Measurements from ENCODE around the gene DENND2A. TPM values are rescaled to one million over a fixed set of nuclear protein-coding genes. Genes with fewer than 3 reads are reported as not detected.

DENND2A gene
- total RNA-seq, 4 donors from 2014 or later = 0.73 to 2.6 (median 1.6) TPM

- Histone ChIP-seq H3K9me3 (no peaks in the 10 kb centered on the region), H3K27ac (no peak overlapping the region), H3K36me3 (peaks cover 0 to 24% of the 10 kb centered on the region in 2 donors), H3K27me3 (no peaks in the 10 kb centered on the region), H3K4me1 (no peaks in the 10 kb centered on the region), H3K4me3 (no peak overlapping the region)
- intact Hi-C loops (cut with DNase I; ENCODE audit: low total_unique reads) = no loop called here
- TF ChIP-seq CTCF (IDR thresholded peaks at IDR 0.05 in 4 of 5, conservative IDR thresholded peaks at IDR 0.05 in 1 of 5) (no peak), POLR2A (IDR thresholded peaks at IDR 0.05) (no peak)
- in situ Hi-C loops (cut with MboI; ENCODE audit: low sequenced_read_pairs in 4 of 4) = loop anchor here in 3 of 4 donors (25.0 kb wide), 1 partner anchor 325 kb away; the partner anchor contains the start of gene MRPS33 (in 3 of the 3)
- ATAC-seq (no peak), DNase-seq (no peak)
Measured at GRCh38 chr7:140686921-140687320, 46.3 kb upstream of the DENND2A start.

DNA sequence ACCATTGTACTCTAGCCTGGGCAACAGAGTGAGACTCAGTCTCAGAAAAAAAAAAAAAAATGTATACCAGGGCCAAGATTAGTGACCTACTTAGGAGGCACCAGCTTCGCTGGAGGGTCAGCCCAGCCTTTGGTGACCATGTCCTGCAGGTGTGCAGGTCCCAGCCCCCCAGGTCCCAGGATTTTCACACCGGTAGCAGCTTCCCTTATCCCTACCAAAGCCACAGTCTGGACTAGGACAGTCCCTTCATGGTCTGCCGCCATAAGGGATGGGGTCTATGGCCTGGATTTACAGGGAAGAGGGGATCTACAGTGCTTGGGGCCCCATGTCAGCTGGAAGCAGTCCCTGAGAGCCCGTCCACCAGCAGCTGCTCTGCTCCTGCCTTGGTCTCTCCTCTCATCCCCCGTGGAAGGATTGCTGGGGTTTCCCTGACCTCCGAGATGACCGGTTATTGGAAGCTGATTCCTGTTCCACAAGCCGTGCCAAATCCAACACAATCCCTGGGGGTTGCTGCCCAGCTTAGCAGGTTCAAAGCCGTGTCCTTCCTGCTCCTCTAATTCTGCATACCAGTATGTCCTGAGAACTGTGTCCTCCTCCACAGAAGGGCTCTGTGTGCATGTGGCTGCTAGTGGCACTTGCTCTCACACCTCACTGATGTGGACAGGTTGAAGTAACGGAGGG lies 44.9 kb upstream of the DENND2A start:
- no peak overlapping the region for H3K4me3 ChIP-seq
- ATAC-seq = no peak
- no peak for DNase-seq
- H3K27ac ChIP-seq = no peak overlapping the region
- TF ChIP-seq POLR2A (IDR thresholded peaks at IDR 0.05) = no peak
- TF ChIP-seq CTCF (IDR thresholded peaks at IDR 0.05 in 4 of 5, conservative IDR thresholded peaks at IDR 0.05 in 1 of 5) = no peak
- no peaks in the 10 kb centered on the region for H3K4me1 ChIP-seq
- in situ Hi-C loops (cut with MboI; ENCODE audit: low sequenced_read_pairs in 4 of 4) (loop anchor here in 3 of 4 donors (25.0 kb wide), 1 partner anchor 327 kb away; the partner anchor contains the start of gene MRPS33 (in 3 of the 3)), intact Hi-C loops (cut with DNase I; ENCODE audit: low total_unique reads) (no loop called here)
- peaks cover 0 to 25% of the 10 kb centered on the region in 2 donors for H3K36me3 ChIP-seq
- no peaks in the 10 kb centered on the region for H3K9me3 ChIP-seq
- H3K27me3 ChIP-seq = no peaks in the 10 kb centered on the region

- no peak for DNase-seq
- intact Hi-C loops (cut with DNase I; ENCODE audit: low total_unique reads) = no loop called here
Measured at GRCh38 chr7:140684066-140684950, 43.7 kb upstream of the DENND2A start.

DNA sequence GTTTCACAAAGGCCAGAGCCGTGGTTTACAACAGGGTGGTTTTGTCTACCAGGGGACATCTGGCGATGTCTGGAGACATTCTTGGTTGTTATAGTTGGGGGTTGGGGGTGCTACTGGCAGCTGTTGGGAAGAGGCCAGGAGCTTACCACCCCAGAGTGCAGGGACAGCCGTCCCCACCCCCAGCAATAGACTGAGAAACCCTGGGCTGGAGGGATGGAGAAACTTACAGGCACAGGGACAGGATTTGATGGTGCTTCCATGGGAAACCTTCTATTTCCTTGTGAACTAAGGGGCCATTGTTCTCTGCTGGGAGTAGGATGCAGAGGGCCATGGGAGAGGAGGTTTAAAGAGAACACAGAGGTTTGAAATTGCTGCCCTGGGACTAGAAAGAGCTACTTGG lies 43.0 kb upstream of the DENND2A start:
- Histone ChIP-seq H3K4me3 (no peak overlapping the region), H3K27me3 (no peaks in the 10 kb centered on the region), H3K4me1 (no peaks in the 10 kb centered on the region), H3K27ac (no peak overlapping the region), H3K36me3 (peaks cover 0 to 31% of the 10 kb centered on the region in 2 donors), H3K9me3 (no peaks in the 10 kb centered on the region)
- TF ChIP-seq CTCF (IDR thresholded peaks at IDR 0.05 in 4 of 5, conservative IDR thresholded peaks at IDR 0.05 in 1 of 5) (no peak), POLR2A (IDR thresholded peaks at IDR 0.05) (no peak)
- no peak for ATAC-seq
- in situ Hi-C loops (cut with MboI; ENCODE audit: low sequenced_read_pairs in 4 of 4) = loop anchor here in 3 of 4 donors (25.0 kb wide), 1 partner anchor 329 kb away; the partner anchor contains the start of gene MRPS33 (in 3 of the 3)
- no peak for DNase-seq
- intact Hi-C loops (cut with DNase I; ENCODE audit: low total_unique reads) = no loop called here

More at GRCh38 chr7:140684066-140684950, 43.7 kb upstream of the DENND2A start:
- Histone ChIP-seq H3K27ac (no peak overlapping the region), H3K4me1 (no peaks in the 10 kb centered on the region), H3K27me3 (no peaks in the 10 kb centered on the region), H3K4me3 (no peak overlapping the region), H3K9me3 (no peaks in the 10 kb centered on the region), H3K36me3 (peaks cover 0 to 30% of the 10 kb centered on the region in 2 donors)
- TF ChIP-seq POLR2A (IDR thresholded peaks at IDR 0.05) (no peak), CTCF (IDR thresholded peaks at IDR 0.05 in 4 of 5, conservative IDR thresholded peaks at IDR 0.05 in 1 of 5) (no peak)
- in situ Hi-C loops (cut with MboI; ENCODE audit: low sequenced_read_pairs in 4 of 4) = loop anchor here in 3 of 4 donors (25.0 kb wide), 1 partner anchor 328 kb away; the partner anchor contains the start of gene MRPS33 (in 3 of the 3)
- ATAC-seq = no peak
